ENCODE results near the gene SNN. TPM values are rescaled to one million over a fixed set of nuclear protein-coding genes. Genes with fewer than 3 reads are reported as not detected.

SNN gene
- total and polyA plus RNA-seq, 8 donors = 21.1 to 42.5 (median 31.4) TPM

- peaks cover 0 to 72% of the 10 kb centered on the region in 2 donors for H3K36me3 ChIP-seq
These were observed 40.2 kb downstream of the SNN start for GRCh38 chr16:11708421-11708820.

GRCh38 chr16:11711662-11712061, 43.4 kb downstream of the SNN start:
- ATAC-seq (peak; percentile 76), DNase-seq (no peak)
- no peak for TF ChIP-seq CTCF (IDR thresholded peaks at IDR 0.05)
- H3K4me3 ChIP-seq = no peak overlapping the region
- H3K9me3 ChIP-seq = no peaks in the 10 kb centered on the region
- intact Hi-C loops (cut with DNase I) = loop anchor here in 1 of 2 donors (5.0 kb wide), 1 partner anchor 174 kb away; no protein-coding TSS in a partner anchor
- H3K4me1 ChIP-seq = peaks cover 0 to 27% of the 10 kb centered on the region in 2 donors
- H3K27me3 ChIP-seq = no peaks in the 10 kb centered on the region
- peaks cover 0 to 81% of the 10 kb centered on the region in 2 donors for H3K36me3 ChIP-seq
- H3K27ac ChIP-seq = peak overlapping the region in 1 of 2 donors; percentile 33

More at GRCh38 chr16:11708421-11708820, 40.2 kb downstream of the SNN start:
- no peak overlapping the region for H3K27ac ChIP-seq
- intact Hi-C loops (cut with DNase I) = loop anchor here in 1 of 2 donors (5.0 kb wide), 1 partner anchor 51 kb away; no protein-coding TSS in a partner anchor
- H3K4me3 ChIP-seq = no peak overlapping the region
- DNase-seq (no peak), ATAC-seq (no peak)
- TF ChIP-seq CTCF (IDR thresholded peaks at IDR 0.05) = no peak
- no peaks in the 10 kb centered on the region for H3K9me3 ChIP-seq
- no peaks in the 10 kb centered on the region for H3K27me3 ChIP-seq
- peaks cover 0 to 20% of the 10 kb centered on the region in 2 donors for H3K4me1 ChIP-seq

DNA sequence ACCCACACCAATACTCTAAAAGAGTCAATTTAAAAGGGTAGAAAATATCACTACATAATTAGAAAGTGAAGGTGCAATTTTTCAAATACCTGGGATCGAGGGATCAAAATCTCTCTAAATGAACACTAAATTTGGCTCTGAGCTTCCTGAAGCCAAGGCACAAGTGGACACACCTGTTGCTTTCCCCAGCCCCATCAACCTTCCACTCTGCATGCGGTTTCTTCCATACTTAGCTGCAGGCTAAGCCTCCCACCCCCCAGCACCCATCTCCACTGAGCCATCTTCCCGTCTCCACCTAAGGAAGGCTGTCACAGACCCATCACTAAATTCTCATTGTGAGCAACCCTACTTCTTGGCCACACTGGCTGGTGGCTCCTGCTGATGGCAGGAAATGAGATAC, 43.9 kb downstream of the SNN start:
- no peaks in the 10 kb centered on the region for H3K9me3 ChIP-seq
- no peak for DNase-seq
- peak overlapping the region in 1 of 2 donors; percentile 33 for H3K27ac ChIP-seq
- H3K36me3 ChIP-seq = peaks cover 0 to 79% of the 10 kb centered on the region in 2 donors
- peaks cover 0 to 31% of the 10 kb centered on the region in 2 donors for H3K4me1 ChIP-seq
- no peak for ATAC-seq
- intact Hi-C loops (cut with DNase I) = loop anchor here in 1 of 2 donors (5.0 kb wide), 1 partner anchor 175 kb away; no protein-coding TSS in a partner anchor
- no peaks in the 10 kb centered on the region for H3K27me3 ChIP-seq
- H3K4me3 ChIP-seq = no peak overlapping the region
- TF ChIP-seq CTCF (IDR thresholded peaks at IDR 0.05) = no peak

GRCh38 chr16:11715246-11715947, 47.1 kb downstream of the SNN start:
- ATAC-seq (no peak), DNase-seq (no peak)
- Histone ChIP-seq H3K27ac (no peak overlapping the region), H3K4me1 (peaks cover 0 to 32% of the 10 kb centered on the region in 2 donors), H3K27me3 (no peaks in the 10 kb centered on the region), H3K36me3 (peaks cover 0 to 80% of the 10 kb centered on the region in 2 donors), H3K9me3 (no peaks in the 10 kb centered on the region), H3K4me3 (no peak overlapping the region)
- intact Hi-C loops (cut with DNase I) = loop anchor here in 1 of 2 donors (5.0 kb wide), 2 partner anchors 308 to 323 kb away; no protein-coding TSS in a partner anchor
- no peak for TF ChIP-seq CTCF (IDR thresholded peaks at IDR 0.05)

DNA sequence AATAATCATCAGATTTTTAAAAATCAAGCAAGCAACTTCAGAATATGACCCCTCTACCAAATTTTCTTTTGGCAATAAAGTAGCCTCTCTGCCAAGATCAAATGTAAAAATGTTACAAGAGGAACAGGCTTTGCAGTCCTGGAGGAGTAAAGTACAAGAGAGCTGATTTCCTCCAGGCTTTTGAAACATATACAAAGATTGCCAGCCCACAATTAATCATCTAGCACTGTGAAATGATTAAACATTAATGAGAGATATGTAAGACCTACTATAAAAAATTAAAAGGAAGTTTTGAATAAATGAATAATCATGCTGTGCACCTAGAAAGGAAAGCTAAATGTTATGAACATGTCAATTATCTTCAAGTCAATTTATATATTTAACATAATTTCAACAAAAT, 48.1 kb downstream of the SNN start:
- peak overlapping the region in 1 of 2 donors; percentile 11 for H3K27ac ChIP-seq
- intact Hi-C loops (cut with DNase I) = loop anchor here in 1 of 2 donors (5.0 kb wide), 2 partner anchors 309 to 324 kb away; no protein-coding TSS in a partner anchor

More for the DNA sequence above, 48.1 kb downstream of the SNN start:
- Histone ChIP-seq H3K36me3 (peaks cover 0 to 80% of the 10 kb centered on the region in 2 donors), H3K27me3 (no peaks in the 10 kb centered on the region), H3K4me1 (peaks cover 0 to 31% of the 10 kb centered on the region in 2 donors), H3K9me3 (no peaks in the 10 kb centered on the region), H3K4me3 (no peak overlapping the region)
- TF ChIP-seq CTCF (IDR thresholded peaks at IDR 0.05) = no peak
- peak; percentile 30 for ATAC-seq
- DNase-seq = no peak

Measured in left lung (tissue), 10 donors.